ENCODE results near the gene MPDU1. TPM values are rescaled to one million over a fixed set of nuclear protein-coding genes. Genes with fewer than 3 reads are reported as not detected.

MPDU1 gene
- total and polyA plus RNA-seq, 2 of the 13 experiments (the other 11 are each of a cell fraction or from before 2014, with no cell fraction given) = 112 to 167 TPM

DNA sequence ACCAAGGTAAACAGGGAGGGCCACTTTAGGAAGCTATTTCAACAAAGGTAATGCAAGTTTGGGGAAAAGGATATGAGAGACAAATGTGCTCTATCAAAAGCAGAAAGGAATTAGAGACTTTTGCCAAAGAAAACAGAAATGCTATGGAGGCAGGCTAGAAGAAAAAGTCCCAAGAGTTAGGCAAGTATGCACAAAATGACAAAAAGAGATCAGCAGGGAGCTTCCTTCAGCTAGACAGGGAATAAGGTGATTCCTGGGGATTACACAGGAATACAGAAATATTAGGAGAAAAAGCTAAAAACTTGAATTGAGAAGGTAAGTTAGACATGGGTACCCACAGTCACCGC lies 28.6 kb downstream of the MPDU1 start:
- no peak overlapping the region for H2AFZ ChIP-seq (ENCODE audit: low read length)
- peak overlapping the region in 2 of 3 experiments; percentile 3 to 12; a peak in 2 of 6 replicates for H3K4me3 ChIP-seq (replicated peaks in 1 of 3; ENCODE audit: insufficient read depth in 1 of 3, low read depth in 2 of 3, low read length in 3 of 3)
- FAIRE-seq = no peak
- peak overlapping the region; percentile 63 for H3K4me2 ChIP-seq (ENCODE audit: low read depth, low read length)
- H3K27ac ChIP-seq (ENCODE audit: extremely low read length, insufficient read depth, low read length) = no peak overlapping the region
- no peak for DNase-seq (ENCODE audit: low spot score)
- 100% methylated on average over 1 of the region's 1 CpG for WGBS (ENCODE audit: low lambda C conversion rate)
- H3K36me3 ChIP-seq (replicated peaks in 1 of 2; ENCODE audit: control insufficient read depth in 1 of 2, insufficient read depth in 2 of 2, low read length in 2 of 2) = peaks cover 1 to 15% of the 10 kb centered on the region in 2 experiments; a peak in 2 of 5 replicates
- no TSS peak for BruUV-seq (replicated peaks)
- H3K4me1 ChIP-seq (ENCODE audit: insufficient read depth, low read length) = peaks cover 35% of the 10 kb centered on the region
- in situ Hi-C loops (cut with HindIII; ENCODE audit: extremely low pct_ligation_motif_present, low pct_unique_long_range_greater_than_20kb) (no loop called here), intact Hi-C loops (cut with micrococcal nuclease; ENCODE audit: unreplicated experiment) (no loop called here)
- peak overlapping the region; percentile 44; the same call in 1 of the 2 replicates for H3K9ac ChIP-seq (ENCODE audit: insufficient read depth, low read depth, low read length)
- ChIA-PET CTCF (ENCODE audit: low intra/inter-chr PET ratio, low total read pairs) (no interaction called here), POLR2A (interaction anchor here (0.6 to 3.5 kb wide), 4 partner anchors 8 to 208 kb away, joined by 3 to 16 read pairs (median 4); partner anchors contain the start of genes SAT2, TMEM256 and TP53)
- no peaks in the 10 kb centered on the region for H3K27me3 ChIP-seq (ENCODE audit: control insufficient read depth in 1 of 2, insufficient read depth in 2 of 2, low read length in 2 of 2)
- peaks cover 36% of the 10 kb centered on the region for H3K79me2 ChIP-seq (ENCODE audit: insufficient read depth, low read length)
- H3K9me3 ChIP-seq (ENCODE audit: low read length) = no peaks in the 10 kb centered on the region
- H4K20me1 ChIP-seq (ENCODE audit: insufficient read depth, low read length) = no peaks in the 10 kb centered on the region
- no peak for ATAC-seq
- TF ChIP-seq, protein P1, sequence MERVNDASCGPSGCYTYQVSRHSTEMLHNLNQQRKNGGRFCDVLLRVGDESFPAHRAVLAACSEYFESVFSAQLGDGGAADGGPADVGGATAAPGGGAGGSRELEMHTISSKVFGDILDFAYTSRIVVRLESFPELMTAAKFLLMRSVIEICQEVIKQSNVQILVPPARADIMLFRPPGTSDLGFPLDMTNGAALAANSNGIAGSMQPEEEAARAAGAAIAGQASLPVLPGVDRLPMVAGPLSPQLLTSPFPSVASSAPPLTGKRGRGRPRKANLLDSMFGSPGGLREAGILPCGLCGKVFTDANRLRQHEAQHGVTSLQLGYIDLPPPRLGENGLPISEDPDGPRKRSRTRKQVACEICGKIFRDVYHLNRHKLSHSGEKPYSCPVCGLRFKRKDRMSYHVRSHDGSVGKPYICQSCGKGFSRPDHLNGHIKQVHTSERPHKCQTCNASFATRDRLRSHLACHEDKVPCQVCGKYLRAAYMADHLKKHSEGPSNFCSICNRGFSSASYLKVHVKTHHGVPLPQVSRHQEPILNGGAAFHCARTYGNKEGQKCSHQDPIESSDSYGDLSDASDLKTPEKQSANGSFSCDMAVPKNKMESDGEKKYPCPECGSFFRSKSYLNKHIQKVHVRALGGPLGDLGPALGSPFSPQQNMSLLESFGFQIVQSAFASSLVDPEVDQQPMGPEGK (CRISPR knock-in tag; IDR thresholded peaks at IDR 0.05) = no peak
- TF ChIP-seq, protein P2, sequence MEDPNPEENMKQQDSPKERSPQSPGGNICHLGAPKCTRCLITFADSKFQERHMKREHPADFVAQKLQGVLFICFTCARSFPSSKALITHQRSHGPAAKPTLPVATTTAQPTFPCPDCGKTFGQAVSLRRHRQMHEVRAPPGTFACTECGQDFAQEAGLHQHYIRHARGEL (CRISPR knock-in tag; IDR thresholded peaks at IDR 0.05) = no peak
- TF ChIP-seq RARG (CRISPR knock-in tag; IDR thresholded peaks at IDR 0.05; ENCODE audit: low read depth) (no peak), SOX13 (IDR thresholded peaks at IDR 0.05) (no peak), SOX13 (CRISPR knock-in tag; conservative IDR thresholded peaks at IDR 0.05 in 1 of 2, IDR thresholded peaks at IDR 0.05 in 1 of 2) (no peak), ZNF7 (CRISPR knock-in tag; IDR thresholded peaks at IDR 0.05) (no peak), KMT2B (CRISPR knock-in tag; IDR thresholded peaks at IDR 0.05) (no peak), MED13 (CRISPR knock-in tag; IDR thresholded peaks at IDR 0.05) (no peak), ZFP36 (IDR thresholded peaks at IDR 0.05; ENCODE audit: borderline replicate concordance, low read depth, low read length, partially characterized antibody) (no peak), HNRNPLL (IDR thresholded peaks at IDR 0.05; ENCODE audit: low read depth, low read length, poor library complexity, severe bottlenecking) (no peak), PPARG (CRISPR knock-in tag; conservative IDR thresholded peaks at IDR 0.05) (no peak), RAD21 (CRISPR knock-in tag; IDR thresholded peaks at IDR 0.05) (no peak), TEAD3 (CRISPR knock-in tag; optimal IDR thresholded peaks at IDR 0.05; ENCODE audit: borderline replicate concordance) (no peak), ZNF781 (CRISPR knock-in tag; IDR thresholded peaks at IDR 0.05; ENCODE audit: borderline replicate concordance, not compliant biosample characterization) (no peak), RARA (CRISPR knock-in tag; IDR thresholded peaks at IDR 0.05) (no peak)
- TF ChIP-seq, protein P3, sequence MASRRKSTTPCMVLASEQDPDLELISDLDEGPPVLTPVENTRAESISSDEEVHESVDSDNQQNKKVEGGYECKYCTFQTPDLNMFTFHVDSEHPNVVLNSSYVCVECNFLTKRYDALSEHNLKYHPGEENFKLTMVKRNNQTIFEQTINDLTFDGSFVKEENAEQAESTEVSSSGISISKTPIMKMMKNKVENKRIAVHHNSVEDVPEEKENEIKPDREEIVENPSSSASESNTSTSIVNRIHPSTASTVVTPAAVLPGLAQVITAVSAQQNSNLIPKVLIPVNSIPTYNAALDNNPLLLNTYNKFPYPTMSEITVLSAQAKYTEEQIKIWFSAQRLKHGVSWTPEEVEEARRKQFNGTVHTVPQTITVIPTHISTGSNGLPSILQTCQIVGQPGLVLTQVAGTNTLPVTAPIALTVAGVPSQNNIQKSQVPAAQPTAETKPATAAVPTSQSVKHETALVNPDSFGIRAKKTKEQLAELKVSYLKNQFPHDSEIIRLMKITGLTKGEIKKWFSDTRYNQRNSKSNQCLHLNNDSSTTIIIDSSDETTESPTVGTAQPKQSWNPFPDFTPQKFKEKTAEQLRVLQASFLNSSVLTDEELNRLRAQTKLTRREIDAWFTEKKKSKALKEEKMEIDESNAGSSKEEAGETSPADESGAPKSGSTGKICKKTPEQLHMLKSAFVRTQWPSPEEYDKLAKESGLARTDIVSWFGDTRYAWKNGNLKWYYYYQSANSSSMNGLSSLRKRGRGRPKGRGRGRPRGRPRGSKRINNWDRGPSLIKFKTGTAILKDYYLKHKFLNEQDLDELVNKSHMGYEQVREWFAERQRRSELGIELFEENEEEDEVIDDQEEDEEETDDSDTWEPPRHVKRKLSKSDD (CRISPR knock-in tag; IDR thresholded peaks at IDR 0.05; ENCODE audit: low read depth) = no peak
- TF ChIP-seq, protein P4, sequence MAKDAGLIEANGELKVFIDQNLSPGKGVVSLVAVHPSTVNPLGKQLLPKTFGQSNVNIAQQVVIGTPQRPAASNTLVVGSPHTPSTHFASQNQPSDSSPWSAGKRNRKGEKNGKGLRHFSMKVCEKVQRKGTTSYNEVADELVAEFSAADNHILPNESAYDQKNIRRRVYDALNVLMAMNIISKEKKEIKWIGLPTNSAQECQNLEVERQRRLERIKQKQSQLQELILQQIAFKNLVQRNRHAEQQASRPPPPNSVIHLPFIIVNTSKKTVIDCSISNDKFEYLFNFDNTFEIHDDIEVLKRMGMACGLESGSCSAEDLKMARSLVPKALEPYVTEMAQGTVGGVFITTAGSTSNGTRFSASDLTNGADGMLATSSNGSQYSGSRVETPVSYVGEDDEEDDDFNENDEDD (CRISPR knock-in tag; IDR thresholded peaks at IDR 0.05; ENCODE audit: borderline replicate concordance) = no peak

Data from HepG2 (cell line).